ENCODE data around the gene RUNX3. TPM values are rescaled to one million over a fixed set of nuclear protein-coding genes. Genes with fewer than 3 reads are reported as not detected.

Gene RUNX3
- total and polyA plus RNA-seq, 5 donors from 2014 or later = 12.0 to 268 (median 17.5) TPM

- Mint-ChIP-seq H3K27me3 (peaks cover 37% of the 10 kb centered on the region), H3K4me3 (no peak overlapping the region), H3K9me3 (no peaks in the 10 kb centered on the region), H3K27ac (no peak overlapping the region), H3K4me1 (peaks cover 0 to 3% (median 0%) of the 10 kb centered on the region in 4 donors), H3K36me3 (no peaks in the 10 kb centered on the region)
- no peak for DNase-seq
- Histone ChIP-seq H3K27me3 (ENCODE audit: control insufficient read depth, insufficient read depth, low read length) (no peaks in the 10 kb centered on the region), H3K4me1 (ENCODE audit: control insufficient read depth, insufficient read depth, low read length, poor library complexity, severe bottlenecking) (no peaks in the 10 kb centered on the region), H3K4me3 (ENCODE audit: low read depth, low read length) (no peak overlapping the region), H3K27ac (ENCODE audit: insufficient read depth, low read length, poor library complexity, severe bottlenecking) (no peak overlapping the region), H3K9me3 (ENCODE audit: control insufficient read depth in 2 of 2, low read length in 2 of 2) (no peaks in the 10 kb centered on the region), H3K36me3 (ENCODE audit: control insufficient read depth, insufficient read depth, low read length) (no peaks in the 10 kb centered on the region)
- no peak for ATAC-seq (ENCODE audit: low read depth in 2 of 2)
These were observed 68.0 kb downstream of the RUNX3 start for GRCh38 chr1:24861821-24862727.

DNA sequence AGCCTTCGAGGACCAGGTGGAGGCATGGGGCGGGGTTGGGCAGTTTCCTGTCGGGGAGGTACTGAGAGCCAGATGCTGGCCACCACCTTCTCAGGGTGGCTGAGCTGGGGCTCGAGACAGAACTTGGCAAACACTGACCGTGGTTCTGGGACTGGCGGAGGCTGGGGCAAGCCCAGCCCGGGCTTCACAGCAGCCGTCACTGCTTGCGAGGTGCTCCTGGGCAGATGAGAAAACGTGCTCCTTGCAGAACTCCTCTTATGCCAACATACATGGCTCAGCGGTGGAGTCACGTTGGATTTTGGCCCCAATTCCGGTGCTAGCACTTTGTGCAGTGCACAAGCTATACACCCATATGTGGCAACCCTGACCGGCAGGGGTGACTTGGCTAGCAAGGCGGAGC, 69.2 kb downstream of the RUNX3 start:
- H3K27me3 ChIP-seq (ENCODE audit: control insufficient read depth, insufficient read depth, low read length) = no peaks in the 10 kb centered on the region
- Mint-ChIP-seq H3K27ac (no peak overlapping the region), H3K9me3 (no peaks in the 10 kb centered on the region), H3K4me1 (peaks cover 0 to 6% (median 0%) of the 10 kb centered on the region in 4 donors), H3K27me3 (peaks cover 31% of the 10 kb centered on the region), H3K4me3 (no peak overlapping the region), H3K36me3 (no peaks in the 10 kb centered on the region)
- H3K9me3 ChIP-seq (ENCODE audit: control insufficient read depth in 2 of 2, low read length in 2 of 2) = no peaks in the 10 kb centered on the region
- H3K36me3 ChIP-seq (ENCODE audit: control insufficient read depth, insufficient read depth, low read length) = no peaks in the 10 kb centered on the region
- H3K27ac ChIP-seq (ENCODE audit: insufficient read depth, low read length, poor library complexity, severe bottlenecking) = no peak overlapping the region
- ATAC-seq (ENCODE audit: low read depth in 2 of 2) (no peak), DNase-seq (no peak)
- H3K4me3 ChIP-seq (ENCODE audit: low read depth, low read length) = no peak overlapping the region
- H3K4me1 ChIP-seq (ENCODE audit: control insufficient read depth, insufficient read depth, low read length, poor library complexity, severe bottlenecking) = no peaks in the 10 kb centered on the region

GRCh38 chr1:24859063-24860010, 70.7 kb downstream of the RUNX3 start:
- Mint-ChIP-seq H3K27ac (no peak overlapping the region), H3K27me3 (peaks cover 29% of the 10 kb centered on the region), H3K4me1 (peaks cover 0 to 6% (median 0%) of the 10 kb centered on the region in 4 donors), H3K36me3 (no peaks in the 10 kb centered on the region), H3K4me3 (no peak overlapping the region), H3K9me3 (no peaks in the 10 kb centered on the region)
- Histone ChIP-seq H3K4me1 (ENCODE audit: control insufficient read depth, insufficient read depth, low read length, poor library complexity, severe bottlenecking) (no peaks in the 10 kb centered on the region), H3K36me3 (ENCODE audit: control insufficient read depth, insufficient read depth, low read length) (no peaks in the 10 kb centered on the region), H3K4me3 (ENCODE audit: low read depth, low read length) (no peak overlapping the region), H3K27ac (ENCODE audit: insufficient read depth, low read length, poor library complexity, severe bottlenecking) (no peak overlapping the region), H3K9me3 (ENCODE audit: control insufficient read depth in 2 of 2, low read length in 2 of 2) (no peaks in the 10 kb centered on the region), H3K27me3 (ENCODE audit: control insufficient read depth, insufficient read depth, low read length) (no peaks in the 10 kb centered on the region)
- ATAC-seq (ENCODE audit: low read depth in 2 of 2) = no peak
- no peak for DNase-seq

DNA sequence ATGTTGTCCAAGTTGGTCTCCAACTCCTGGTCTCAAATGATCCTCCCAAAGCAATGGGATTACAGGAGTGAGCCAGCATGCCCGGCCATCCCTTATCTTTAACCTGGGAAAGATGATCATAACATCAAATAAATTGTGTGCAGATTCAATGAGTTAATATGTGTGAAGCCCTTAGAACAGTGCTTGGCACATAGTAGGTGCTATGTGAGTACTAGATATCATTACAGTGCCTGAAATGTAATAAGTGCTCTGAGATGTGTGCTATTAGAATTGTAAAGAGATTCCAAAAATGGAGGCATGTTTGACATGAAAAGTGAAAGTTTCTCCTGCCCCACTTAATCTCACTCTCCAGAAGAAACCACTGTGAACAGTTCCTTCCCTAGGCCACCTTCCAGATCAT, 71.8 kb downstream of the RUNX3 start:
- H3K4me1 ChIP-seq (ENCODE audit: control insufficient read depth, insufficient read depth, low read length, poor library complexity, severe bottlenecking) = no peaks in the 10 kb centered on the region
- no peak overlapping the region for H3K4me3 Mint-ChIP-seq
- no peak overlapping the region for H3K27ac Mint-ChIP-seq
- no peaks in the 10 kb centered on the region for H3K36me3 Mint-ChIP-seq
- DNase-seq = no peak
- H3K4me3 ChIP-seq (ENCODE audit: low read depth, low read length) = no peak overlapping the region
- H3K4me1 Mint-ChIP-seq = peaks cover 0 to 6% (median 0%) of the 10 kb centered on the region in 4 donors
- H3K27ac ChIP-seq (ENCODE audit: insufficient read depth, low read length, poor library complexity, severe bottlenecking) = no peak overlapping the region
- no peaks in the 10 kb centered on the region for H3K9me3 ChIP-seq (ENCODE audit: control insufficient read depth in 2 of 2, low read length in 2 of 2)
- no peaks in the 10 kb centered on the region for H3K9me3 Mint-ChIP-seq
- H3K27me3 Mint-ChIP-seq = peaks cover 28% of the 10 kb centered on the region
- no peak for ATAC-seq (ENCODE audit: low read depth in 2 of 2)
- H3K27me3 ChIP-seq (ENCODE audit: control insufficient read depth, insufficient read depth, low read length) = no peaks in the 10 kb centered on the region
- H3K36me3 ChIP-seq (ENCODE audit: control insufficient read depth, insufficient read depth, low read length) = no peaks in the 10 kb centered on the region

DNA sequence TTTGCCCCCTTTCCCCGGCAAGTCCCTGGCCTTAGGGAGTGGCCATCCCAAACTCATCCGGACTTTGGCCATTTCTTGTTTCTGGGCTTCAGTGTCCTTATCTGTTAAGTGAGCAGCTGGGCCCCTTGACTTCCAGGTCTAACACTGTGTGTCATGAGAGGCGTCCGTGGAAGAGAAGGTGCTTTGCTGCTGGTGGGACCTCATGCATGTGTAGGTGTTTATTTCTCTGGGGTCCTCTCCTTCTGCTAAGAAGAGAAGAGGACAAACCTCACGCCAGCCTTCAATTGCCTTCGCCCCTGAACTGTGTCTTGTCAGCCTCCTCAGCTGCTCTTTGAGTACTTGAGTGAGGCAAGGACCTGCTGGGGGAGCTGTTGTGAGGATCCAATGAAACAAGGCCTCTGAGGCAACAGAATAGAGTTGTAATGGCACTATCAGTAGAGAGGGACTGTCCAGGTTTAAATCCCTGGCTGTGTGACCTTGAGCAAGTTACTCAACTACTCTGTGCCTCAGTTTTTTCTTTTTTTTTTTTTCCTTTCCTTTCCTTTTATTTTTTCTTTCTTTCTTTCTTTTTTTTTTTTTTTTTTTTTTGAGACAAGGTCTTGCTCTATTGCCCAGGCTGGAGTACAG, 72.5 kb downstream of the RUNX3 start:
- H3K4me3 ChIP-seq (ENCODE audit: low read depth, low read length) = no peak overlapping the region
- no peaks in the 10 kb centered on the region for H3K27me3 ChIP-seq (ENCODE audit: control insufficient read depth, insufficient read depth, low read length)
- no peak for ATAC-seq (ENCODE audit: low read depth in 2 of 2)
- no peak for DNase-seq
- H3K36me3 Mint-ChIP-seq = no peaks in the 10 kb centered on the region
- no peaks in the 10 kb centered on the region for H3K9me3 ChIP-seq (ENCODE audit: control insufficient read depth in 2 of 2, low read length in 2 of 2)
- H3K27ac Mint-ChIP-seq = no peak overlapping the region
- peaks cover 0 to 6% (median 0%) of the 10 kb centered on the region in 4 donors for H3K4me1 Mint-ChIP-seq
- no peaks in the 10 kb centered on the region for H3K36me3 ChIP-seq (ENCODE audit: control insufficient read depth, insufficient read depth, low read length)
- H3K4me3 Mint-ChIP-seq = no peak overlapping the region
- H3K27me3 Mint-ChIP-seq = peaks cover 25% of the 10 kb centered on the region
- no peaks in the 10 kb centered on the region for H3K9me3 Mint-ChIP-seq
- no peak overlapping the region for H3K27ac ChIP-seq (ENCODE audit: insufficient read depth, low read length, poor library complexity, severe bottlenecking)
- no peaks in the 10 kb centered on the region for H3K4me1 ChIP-seq (ENCODE audit: control insufficient read depth, insufficient read depth, low read length, poor library complexity, severe bottlenecking)

- Mint-ChIP-seq H3K36me3 (no peaks in the 10 kb centered on the region), H3K27ac (no peak overlapping the region), H3K4me3 (no peak overlapping the region), H3K9me3 (no peaks in the 10 kb centered on the region), H3K27me3 (peaks cover 25% of the 10 kb centered on the region), H3K4me1 (peaks cover 0 to 6% (median 0%) of the 10 kb centered on the region in 4 donors)
- DNase-seq (no peak), ATAC-seq (ENCODE audit: low read depth in 2 of 2) (no peak)
- no peaks in the 10 kb centered on the region for H3K27me3 ChIP-seq (ENCODE audit: control insufficient read depth, insufficient read depth, low read length)
- H3K27ac ChIP-seq (ENCODE audit: insufficient read depth, low read length, poor library complexity, severe bottlenecking) = no peak overlapping the region
- no peaks in the 10 kb centered on the region for H3K4me1 ChIP-seq (ENCODE audit: control insufficient read depth, insufficient read depth, low read length, poor library complexity, severe bottlenecking)
- H3K4me3 ChIP-seq (ENCODE audit: low read depth, low read length) = no peak overlapping the region
- H3K36me3 ChIP-seq (ENCODE audit: control insufficient read depth, insufficient read depth, low read length) = no peaks in the 10 kb centered on the region
- no peaks in the 10 kb centered on the region for H3K9me3 ChIP-seq (ENCODE audit: control insufficient read depth in 2 of 2, low read length in 2 of 2)
These were observed 73.1 kb downstream of the RUNX3 start for GRCh38 chr1:24856787-24857506.

- Mint-ChIP-seq H3K27me3 (peaks cover 13% of the 10 kb centered on the region), H3K4me1 (peaks cover 0 to 6% (median 0%) of the 10 kb centered on the region in 4 donors), H3K36me3 (no peaks in the 10 kb centered on the region), H3K9me3 (no peaks in the 10 kb centered on the region), H3K4me3 (no peak overlapping the region), H3K27ac (no peak overlapping the region)
- no peaks in the 10 kb centered on the region for H3K4me1 ChIP-seq (ENCODE audit: control insufficient read depth, insufficient read depth, low read length, poor library complexity, severe bottlenecking)
- no peaks in the 10 kb centered on the region for H3K27me3 ChIP-seq (ENCODE audit: control insufficient read depth, insufficient read depth, low read length)
- DNase-seq = no peak
- no peak overlapping the region for H3K4me3 ChIP-seq (ENCODE audit: low read depth, low read length)
- H3K27ac ChIP-seq (ENCODE audit: insufficient read depth, low read length, poor library complexity, severe bottlenecking) = no peak overlapping the region
- no peaks in the 10 kb centered on the region for H3K9me3 ChIP-seq (ENCODE audit: control insufficient read depth in 2 of 2, low read length in 2 of 2)
- no peak for ATAC-seq (ENCODE audit: low read depth in 2 of 2)
- no peaks in the 10 kb centered on the region for H3K36me3 ChIP-seq (ENCODE audit: control insufficient read depth, insufficient read depth, low read length)
These were observed 74.6 kb downstream of the RUNX3 start for GRCh38 chr1:24855474-24855873.
